Neural cell (in vitro differentiated cells): ENCODE measurements around the gene SYT5. TPM values are rescaled to one million over a fixed set of nuclear protein-coding genes. Genes with fewer than 3 reads are reported as not detected.

Experiments
- H2AFZ ChIP-seq: fragments of 200-600, 300-800 bp; sonication (generic), shearing (Covaris generic); 2 replicates; pipeline ENCODE4 v1.6.0; 2014; ENCODE audit warnings: low read depth, mild to moderate bottlenecking, antibody characterized with exemption, low read length, moderate library complexity
- H3F3A ChIP-seq: fragments of 200-600 bp; shearing (Covaris generic); 2 replicates; pipeline ENCODE4 v1.6.1; 2016; ENCODE audit warnings: mild to moderate bottlenecking, moderate library complexity, mixed read lengths, antibody characterized with exemption, low read length; ENCODE audit not compliant: insufficient read depth, poor library complexity, severe bottlenecking
- H3K27ac ChIP-seq: fragments of 200-600, 300-800 bp; sonication (generic), shearing (Covaris generic); 2 replicates; pipeline ENCODE4 v1.5.1; 2014; ENCODE audit warnings: mild to moderate bottlenecking, low read length, moderate library complexity
- H3K27me3 ChIP-seq: fragments of 300-800, 200-600 bp; sonication (generic), shearing (Covaris generic); 2 replicates; pipeline ENCODE4 v1.6.0; 2014; ENCODE audit warnings: mild to moderate bottlenecking, low read depth, low read length, moderate library complexity; ENCODE audit not compliant: insufficient read depth
- H3K36me3 ChIP-seq: fragments of 300-800, 200-600 bp; sonication (generic), shearing (Covaris generic); 2 replicates; pipeline ENCODE4 v1.5.1; 2014; ENCODE audit warnings: mild to moderate bottlenecking, antibody characterized with exemption, low read length, moderate library complexity; ENCODE audit not compliant: insufficient read depth
- H3K4me2 ChIP-seq: fragments of 300-800, 200-600 bp; sonication (generic), shearing (Covaris generic); 2 replicates; pipeline ENCODE4 v1.6.0; 2014; ENCODE audit warnings: mild to moderate bottlenecking, low read length
- H3K4me3 ChIP-seq: fragments of 300-800, 200-600 bp; sonication (generic), shearing (Covaris generic); 2 replicates; pipeline ENCODE4 v1.5.1; 2014; ENCODE audit warnings: mild to moderate bottlenecking, low read length, moderate library complexity
- H3K79me2 ChIP-seq: fragments of 200-600 bp; shearing (Covaris generic); replicated peaks from 2 replicates; pipeline ENCODE4 v1.6.0; 2014; ENCODE audit warnings: mild to moderate bottlenecking, low read length, moderate library complexity; ENCODE audit not compliant: insufficient read depth
- H3K9ac ChIP-seq: fragments of 300-800, 200-600 bp; sonication (generic), shearing (Covaris generic); 2 replicates; pipeline ENCODE4 v1.6.1; 2016; ENCODE audit warnings: mild to moderate bottlenecking, low read length, mixed read lengths
- H3K9me2 ChIP-seq: fragments of 200-600 bp; shearing (Covaris generic); 2 replicates; pipeline ENCODE4 v1.6.1; 2016; ENCODE audit warnings: mild to moderate bottlenecking, low read length, mixed read lengths; ENCODE audit not compliant: insufficient read depth
- H3K9me3 ChIP-seq: fragments of 200-600, 300-800 bp; sonication (generic), shearing (Covaris generic); 2 replicates; pipeline ENCODE4 v1.6.1; 2016; ENCODE audit warnings: mild to moderate bottlenecking, mixed run types, low read length, moderate library complexity, mixed read lengths
- H4K20me1 ChIP-seq: fragments of 200-600 bp; shearing (Covaris generic); 2 replicates; pipeline ENCODE4 v1.6.1; 2016; ENCODE audit warnings: mild to moderate bottlenecking, mixed run types; ENCODE audit not compliant: insufficient read depth
- EP300 ChIP-seq: fragments of 450-650 bp; conservative IDR thresholded peaks from 2 replicates; pipeline ENCODE4 v1.6.1; 2014; ENCODE audit warnings: antibody characterized with exemption, mild to moderate bottlenecking, moderate library complexity; ENCODE audit not compliant: poor library complexity, severe bottlenecking
- EZH2 ChIP-seq: fragments of 200-600, 300-800 bp; shearing (Covaris generic), sonication (generic); IDR thresholded peaks from 2 replicates; pipeline ENCODE4 v1.6.1; 2014; ENCODE audit warnings: antibody characterized with exemption, low read length, borderline replicate concordance, mild to moderate bottlenecking; ENCODE audit not compliant: insufficient read depth, poor library complexity, severe bottlenecking
- MXI1 ChIP-seq: fragments of 450-650 bp; conservative IDR thresholded peaks from 2 replicates; pipeline ENCODE4 v1.6.1; 2014; ENCODE audit warnings: antibody characterized with exemption, mild to moderate bottlenecking; ENCODE audit not compliant: poor library complexity, severe bottlenecking
- POLR2AphosphoS5 ChIP-seq: IDR thresholded peaks from 2 replicates; pipeline ENCODE4 v1.6.1; 2012
- RAD21 ChIP-seq: fragments of 450-650 bp; conservative IDR thresholded peaks from 2 replicates; pipeline ENCODE4 v1.6.1; 2014; ENCODE audit warnings: antibody characterized with exemption, mild to moderate bottlenecking, moderate library complexity
- REST ChIP-seq: IDR thresholded peaks from 2 replicates; pipeline ENCODE4 v1.6.1; 2012; ENCODE audit warnings: borderline replicate concordance
- SMC3 ChIP-seq: fragments of 450-650 bp; conservative IDR thresholded peaks from 2 replicates; pipeline ENCODE4 v1.6.1; 2014; ENCODE audit warnings: antibody characterized with exemption, mild to moderate bottlenecking, moderate library complexity; ENCODE audit not compliant: poor library complexity
- TAF1 ChIP-seq: IDR thresholded peaks from 2 replicates; pipeline ENCODE4 v1.6.1; 2012; ENCODE audit warnings: low read depth
- polyA plus RNA-seq: library from polyadenylated mRNA; depleted of rRNA; stranded (reverse); fragments of >200 nt; gene quantifications from 2 replicates; pipeline ENCODE4 v1.2.3, GENCODE V29; 2014
- TF ChIP-seq, protein P1 (sequence below): fragments of 450-650 bp; IDR thresholded peaks from 2 replicates; pipeline ENCODE4 v1.5.1; 2014; ENCODE audit warnings: antibody characterized with exemption, mild to moderate bottlenecking, moderate library complexity; ENCODE audit not compliant: poor library complexity, severe bottlenecking

SYT5 gene
- polyA plus RNA-seq, 1 donor from 2014 or later: 237 TPM

DNA sequence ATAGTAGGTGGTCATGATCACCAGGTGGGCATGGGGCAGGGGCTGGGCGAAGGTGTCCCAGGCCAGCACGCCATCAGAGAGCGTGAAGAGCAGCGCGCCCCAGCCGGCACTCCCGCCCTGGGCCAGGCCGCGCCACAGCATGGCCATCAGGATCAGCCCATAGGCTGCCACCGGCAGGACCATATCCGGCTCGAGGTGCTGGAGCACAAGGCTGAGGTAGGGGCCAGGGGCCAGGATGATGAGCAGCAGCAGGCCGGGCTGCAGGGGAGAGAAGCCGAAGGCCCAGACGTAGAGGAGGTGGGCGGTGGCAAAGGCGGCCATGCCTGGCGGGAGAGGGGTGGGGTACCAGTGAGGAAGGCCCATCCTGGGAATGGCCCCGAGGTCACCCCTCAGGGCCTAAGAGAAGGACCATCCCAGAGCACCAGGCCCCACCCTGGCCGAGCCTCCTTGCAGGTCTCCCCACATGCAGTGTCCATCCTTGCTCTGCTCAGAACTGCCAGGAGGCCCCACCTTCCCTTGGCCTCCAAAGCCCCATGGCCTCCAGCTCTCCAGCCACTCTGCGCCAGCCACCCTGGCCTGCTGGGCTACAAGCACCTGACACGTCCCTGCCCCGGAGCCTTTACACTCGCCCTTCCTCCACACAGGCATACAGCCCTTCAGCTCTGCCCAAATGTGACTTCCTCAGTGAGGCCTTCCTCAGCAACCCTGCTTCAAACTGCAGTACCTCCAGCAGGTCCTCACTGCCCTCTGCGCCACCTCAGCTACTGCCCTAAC, 47.3 kb upstream of the SYT5 start:
- no peaks in the 10 kb centered on the region for H3K36me3 ChIP-seq
- H3K9ac ChIP-seq: no peak overlapping the region
- H2AFZ ChIP-seq: no peak overlapping the region
- no peaks in the 10 kb centered on the region for H3K9me3 ChIP-seq
- H3K9me2 ChIP-seq: no peaks in the 10 kb centered on the region
- no peaks in the 10 kb centered on the region for H3K27me3 ChIP-seq
- H3K27ac ChIP-seq: no peak overlapping the region
- no peaks in the 10 kb centered on the region for H4K20me1 ChIP-seq
- no peaks in the 10 kb centered on the region for H3K79me2 ChIP-seq
- no peak overlapping the region for H3K4me3 ChIP-seq
- H3F3A ChIP-seq: no peaks in the 10 kb centered on the region
- H3K4me2 ChIP-seq: no peak overlapping the region
- no peak for TF ChIP-seq MXI1

DNA sequence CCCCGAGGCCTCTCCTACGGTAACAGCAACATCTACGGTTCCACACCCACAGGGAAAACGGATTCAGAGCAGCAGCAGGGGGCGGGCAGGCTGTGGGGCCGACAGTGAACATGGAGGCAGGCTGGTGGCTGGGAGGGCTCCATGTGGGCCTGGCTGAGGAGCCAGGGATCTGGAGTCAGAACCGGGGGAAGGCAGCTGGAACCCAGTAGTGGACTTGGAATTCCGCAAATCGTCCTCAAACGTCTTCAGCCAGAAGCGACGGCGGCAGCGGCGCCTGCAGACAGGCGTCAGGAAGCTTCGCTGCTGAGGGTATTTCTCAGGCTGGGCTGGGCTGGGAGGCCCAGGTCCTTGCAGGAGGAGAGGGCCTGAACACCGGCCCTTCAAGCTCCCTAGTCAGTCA, 46.7 kb upstream of the SYT5 start:
- no peaks in the 10 kb centered on the region for H4K20me1 ChIP-seq
- no peaks in the 10 kb centered on the region for H3K9me3 ChIP-seq
- no peaks in the 10 kb centered on the region for H3K36me3 ChIP-seq
- no peak overlapping the region for H3K9ac ChIP-seq
- H3F3A ChIP-seq: no peaks in the 10 kb centered on the region
- H3K27ac ChIP-seq: no peak overlapping the region
- H3K4me2 ChIP-seq: no peak overlapping the region
- H3K27me3 ChIP-seq: no peaks in the 10 kb centered on the region
- H3K79me2 ChIP-seq: no peaks in the 10 kb centered on the region
- H2AFZ ChIP-seq: no peak overlapping the region
- H3K4me3 ChIP-seq: no peak overlapping the region
- no peaks in the 10 kb centered on the region for H3K9me2 ChIP-seq
- TF ChIP-seq POLR2AphosphoS5 (no peak), RAD21 (no peak), EP300 (no peak), TAF1 (no peak), EZH2 (no peak), SMC3 (no peak), MXI1 (no peak)
- TF ChIP-seq, protein P1, sequence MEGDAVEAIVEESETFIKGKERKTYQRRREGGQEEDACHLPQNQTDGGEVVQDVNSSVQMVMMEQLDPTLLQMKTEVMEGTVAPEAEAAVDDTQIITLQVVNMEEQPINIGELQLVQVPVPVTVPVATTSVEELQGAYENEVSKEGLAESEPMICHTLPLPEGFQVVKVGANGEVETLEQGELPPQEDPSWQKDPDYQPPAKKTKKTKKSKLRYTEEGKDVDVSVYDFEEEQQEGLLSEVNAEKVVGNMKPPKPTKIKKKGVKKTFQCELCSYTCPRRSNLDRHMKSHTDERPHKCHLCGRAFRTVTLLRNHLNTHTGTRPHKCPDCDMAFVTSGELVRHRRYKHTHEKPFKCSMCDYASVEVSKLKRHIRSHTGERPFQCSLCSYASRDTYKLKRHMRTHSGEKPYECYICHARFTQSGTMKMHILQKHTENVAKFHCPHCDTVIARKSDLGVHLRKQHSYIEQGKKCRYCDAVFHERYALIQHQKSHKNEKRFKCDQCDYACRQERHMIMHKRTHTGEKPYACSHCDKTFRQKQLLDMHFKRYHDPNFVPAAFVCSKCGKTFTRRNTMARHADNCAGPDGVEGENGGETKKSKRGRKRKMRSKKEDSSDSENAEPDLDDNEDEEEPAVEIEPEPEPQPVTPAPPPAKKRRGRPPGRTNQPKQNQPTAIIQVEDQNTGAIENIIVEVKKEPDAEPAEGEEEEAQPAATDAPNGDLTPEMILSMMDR: no peak

DNA sequence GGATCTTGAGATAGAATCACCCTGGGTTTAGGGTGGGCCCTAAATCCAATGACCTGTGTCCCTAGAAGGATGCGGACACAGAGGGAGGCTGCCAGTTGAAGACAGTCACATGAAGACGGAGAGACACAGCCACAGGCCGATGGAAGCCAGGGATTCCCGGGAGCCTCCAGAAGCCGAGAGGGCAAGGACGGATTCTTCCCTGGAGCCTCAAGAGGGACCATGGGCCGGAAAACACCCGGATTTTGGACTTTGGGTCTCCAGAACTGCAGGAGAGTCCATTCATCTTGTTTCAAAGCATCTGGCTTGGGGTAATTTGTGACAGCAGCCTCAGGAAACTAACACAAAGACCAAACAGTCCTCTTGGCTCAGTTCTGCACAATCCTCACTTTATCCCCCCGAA, 46.2 kb upstream of the SYT5 start:
- Histone ChIP-seq H4K20me1 (no peaks in the 10 kb centered on the region), H3K9me3 (no peaks in the 10 kb centered on the region), H3K79me2 (no peaks in the 10 kb centered on the region), H3K9me2 (no peaks in the 10 kb centered on the region), H3K4me3 (no peak overlapping the region), H3K4me2 (no peak overlapping the region), H3K36me3 (no peaks in the 10 kb centered on the region), H3F3A (no peaks in the 10 kb centered on the region), H2AFZ (no peak overlapping the region), H3K9ac (no peak overlapping the region), H3K27ac (no peak overlapping the region), H3K27me3 (no peaks in the 10 kb centered on the region)
- no peak for TF ChIP-seq MXI1
- TF ChIP-seq POLR2AphosphoS5: no peak
- no peak for TF ChIP-seq REST
- TF ChIP-seq EZH2: no peak
- TF ChIP-seq RAD21: no peak
